Activated CD8-positive, alpha-beta memory T cell treated with anti-CD3 and anti-CD28 coated beads, Interleukin-2, amount 10 ng/mL, durations not matched to agents 7 days and 5 days (primary cell): Measurements from ENCODE around the gene RAVER2. TPM values are rescaled to one million over a fixed set of nuclear protein-coding genes. Genes with fewer than 3 reads are reported as not detected.

ENCODE experiments used
- ATAC-seq: fragments of 150-1000 bp; cut with Tn5 transposase; one replicate; pipeline ENCODE4 v1.10.0; 2021; ENCODE audit warnings: moderate library complexity
- CTCF ChIA-PET: fragments of 350-600 bp; sonication (Branson Sonifier 250); formaldehyde crosslinking; loops from one replicate; lab custom pipeline; 2021; ENCODE audit warnings: antibody characterized with exemption; lab: Charles Lee
- DNase-seq: peaks from one replicate; pipeline ENCODE4 v3.0.0-alpha.2; 2020
- H3K27ac Mint-ChIP-seq: one replicate; pipeline ENCODE4 v1.8.0; 2021; ENCODE audit warnings: mild to moderate bottlenecking, mixed read lengths
- H3K27me3 Mint-ChIP-seq: one replicate; pipeline ENCODE4 v1.8.0; 2021; ENCODE audit warnings: mixed read lengths
- H3K36me3 Mint-ChIP-seq: one replicate; pipeline ENCODE4 v1.8.0; 2021; ENCODE audit warnings: mild to moderate bottlenecking, mixed read lengths
- H3K4me1 Mint-ChIP-seq: one replicate; pipeline ENCODE4 v1.8.0; 2021; ENCODE audit warnings: mixed read lengths
- H3K4me3 Mint-ChIP-seq: one replicate; pipeline ENCODE4 v1.8.0; 2021; ENCODE audit warnings: mild to moderate bottlenecking, moderate library complexity, mixed read lengths
- H3K9me3 Mint-ChIP-seq: one replicate; pipeline ENCODE4 v1.8.0; 2022; ENCODE audit warnings: low read depth, mixed read lengths
- total RNA-seq, 2 experiments: library from RNA; stranded (reverse); gene quantifications; one replicate each; pipeline ENCODE4 v1.2.3, GENCODE V29; 2021

The RAVER2 gene
- total RNA-seq, 2 experiments from 2014 or later: 5.7 to 8.8 TPM

- H3K4me1 Mint-ChIP-seq: peaks cover 38% of the 10 kb centered on the region
- CTCF ChIA-PET: interaction anchor here (1.4 kb wide), 1 partner anchor 36 kb away, joined by 3 read pairs; no protein-coding TSS in a partner anchor
- H3K27me3 Mint-ChIP-seq: no peaks in the 10 kb centered on the region
- H3K4me3 Mint-ChIP-seq: no peak overlapping the region
- ATAC-seq: no peak
- no peak for DNase-seq
- H3K9me3 Mint-ChIP-seq: no peaks in the 10 kb centered on the region
- H3K36me3 Mint-ChIP-seq: peaks cover 44% of the 10 kb centered on the region
- H3K27ac Mint-ChIP-seq: no peak overlapping the region
These were observed 136.4 kb downstream of the RAVER2 start for GRCh38 chr1:64881281-64881680.

Other genes starting within 250 kb of the RAVER2 start
- 100 to 1,000 TPM; 166 to 173 TPM for gene JAK1, start 221.5 kb downstream of the RAVER2 start, total RNA-seq